HG03571 (cell line): ENCODE results near the gene PPP1CB.

Source experiments
- ATAC-seq: cut with Tn5 transposase; IDR thresholded peaks from one replicate; pipeline ENCODE4 v1.9.1; 2021; ENCODE audit not compliant: unreplicated experiment

Gene PPP1CB

DNA sequence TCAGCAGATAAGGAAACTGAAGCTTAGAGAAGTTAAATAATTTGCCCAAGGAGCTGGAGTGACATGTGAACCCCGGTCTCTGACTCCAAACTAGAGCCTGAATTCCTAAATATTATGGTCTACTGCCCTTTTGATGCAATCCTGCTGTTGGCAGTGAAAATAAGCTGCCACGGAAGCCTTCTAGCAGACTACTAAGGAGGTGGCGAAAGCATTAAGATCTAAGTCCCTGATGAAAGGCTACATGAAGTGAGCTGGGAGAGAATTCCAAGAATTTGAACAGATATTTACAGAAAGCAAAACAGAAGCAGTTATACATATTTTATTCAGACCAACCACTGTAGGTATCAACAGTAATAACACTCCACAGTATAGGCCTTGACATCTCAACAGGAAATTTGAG is 90.4 kb downstream of the PPP1CB start:
- no peak for ATAC-seq
